Esophagus squamous epithelium (tissue), 5 donors: ENCODE results near the gene PVALEF. TPM values are rescaled to one million over a fixed set of nuclear protein-coding genes. Genes with fewer than 3 reads are reported as not detected.

ENCODE experiments used
- DNase-seq: peaks from one replicate; lab custom pipeline; 2025; lab: John Stamatoyannopoulos, UW
- H3K27ac ChIP-seq, 4 donors: fragments of 200-600 bp; sonication (generic); one replicate each; pipeline ENCODE4 v1.5.1; 2016 to 2019; ENCODE audit warnings: mild to moderate bottlenecking in 1 of 4
- H3K27me3 ChIP-seq, 4 donors: fragments of 200-600 bp; sonication (generic); 1 replicate in 3 of 4; 2 replicates in 1 of 4; pipeline versions ENCODE4 v1.5.1 to v1.6.0; 2017 to 2021; ENCODE audit warnings: antibody characterized with exemption in 1 of 4
- H3K36me3 ChIP-seq, 3 donors: fragments of 200-600 bp; sonication (generic); one replicate each; pipeline ENCODE4 v1.5.1; 2016 to 2019
- H3K4me1 ChIP-seq, 3 donors: fragments of 200-600 bp; sonication (generic); one replicate each; pipeline ENCODE4 v1.5.1; 2017 to 2019
- H3K4me3 ChIP-seq, 4 donors: fragments of 200-600 bp; sonication (generic); 1 replicate in 3 of 4; 2 replicates in 1 of 4; pipeline ENCODE4 v1.5.1; 2016 to 2019; ENCODE audit warnings: mild to moderate bottlenecking in 2 of 4, moderate library complexity in 1 of 4
- H3K9me3 ChIP-seq, 3 donors: fragments of 200-600 bp; sonication (generic); one replicate each; pipeline ENCODE4 v1.5.1; 2016 to 2019
- CTCF ChIP-seq, 6 experiments: fragments of 450-650 bp in 4 of 6; fragments of 200-600 bp in 2 of 6; sonication (generic) in 2 of 6; IDR thresholded peaks; one replicate each; pipeline ENCODE4 v1.5.1; 2016 to 2019; ENCODE audit warnings: antibody characterized with exemption in 6 of 6, mild to moderate bottlenecking in 4 of 6, moderate library complexity in 4 of 6
- POLR2A ChIP-seq, 4 donors: fragments of 450-650 bp; IDR thresholded peaks; one replicate each; pipeline ENCODE4 v1.6.1; 2017; ENCODE audit warnings: antibody characterized with exemption in 4 of 4, mild to moderate bottlenecking in 4 of 4, moderate library complexity in 3 of 4
- WGBS, 2 donors: methylation state at CpG; one replicate each; pipeline ENCODE4 v1.1.5; 2018; 5-methylcytosine and 5-hydroxymethylcytosine counted together
- intact Hi-C: fragments of 100-400 bp; cut with DNase I; formaldehyde crosslinking; loops from one replicate; pipeline ENCODE4 v1.15.0; 2022
- small RNA-seq, 4 donors: library from RNA; depleted of rRNA; stranded (forward); fragments of <200 nt; gene quantifications; one replicate each; pipeline ENCODE3, GENCODE V24; 2016
- total RNA-seq, 4 donors: library from RNA; depleted of rRNA; stranded (reverse); fragments of >200 nt; gene quantifications; one replicate each; pipeline ENCODE4 v1.1.0, GENCODE V29; 2016
- donor health status: DM: yes; HTN: yes; CAD: no.

Gene PVALEF
- total RNA-seq, 4 donors from 2014 or later, result not detected

GRCh38 chr17:81231766-81232581 lies 66.7 kb downstream of the PVALEF start:
- peaks cover 23 to 87% (median 28%) of the 10 kb centered on the region in 3 donors for H3K36me3 ChIP-seq
- no peak overlapping the region for H3K27ac ChIP-seq
- no peak for DNase-seq
- WGBS, 2 donors, result 80 to 90% methylated on average over 3 to 14 of the region's 43 CpGs
- no peaks in the 10 kb centered on the region for H3K9me3 ChIP-seq
- H3K27me3 ChIP-seq, result no peaks in the 10 kb centered on the region
- TF ChIP-seq CTCF (IDR thresholded peaks at IDR 0.05) (no peak), POLR2A (IDR thresholded peaks at IDR 0.05) (no peak)
- peaks cover 1 to 22% (median 3%) of the 10 kb centered on the region in 3 donors for H3K4me1 ChIP-seq
- H3K4me3 ChIP-seq, result no peak overlapping the region
- intact Hi-C loops, result no loop called here

Small RNAs within 50 kb of the gene (small RNA-seq; reads per million reads assigned to genes)
- gene MIR1250 (0 reads per million in 4 donors), gene MIR3065 (13.9 to 30.5 (median 19.0) reads per million in 4 donors), gene MIR657 (0 to 0.18 (median 0) reads per million in 4 donors)

Other genes with a start within 250 kb of the PVALEF start
- 10 to 100 TPM; 16.7 to 23.8 (median 22.1) TPM for gene CHMP6, start 173.7 kb upstream of the PVALEF start, total RNA-seq
- gene BAIAP2, start 130.4 kb upstream of the PVALEF start, total RNA-seq, result 100 to 1,000 TPM in 3 of 4 donors, 10 to 100 TPM in 1; 87.8 to 175 (median 105) TPM
- gene AATK, start 714 bp downstream of the PVALEF start, total RNA-seq, result 1 to 10 TPM in 1 of 4 donors, under 1 TPM in 2, not detected in 1; 0.57 to 1.5 (median 0.70) TPM
- 1 to 10 TPM; 5.5 to 8.1 (median 6.0) TPM for gene CEP131, start 57.5 kb downstream of the PVALEF start, total RNA-seq
- 10 to 100 TPM; 16.7 to 42.9 (median 23.3) TPM for gene TEPSIN, start 73.5 kb downstream of the PVALEF start, total RNA-seq
- 10 to 100 TPM; 22.0 to 67.0 (median 34.3) TPM for gene NDUFAF8, start 73.8 kb downstream of the PVALEF start, total RNA-seq
- gene SLC38A10, start 129.8 kb downstream of the PVALEF start, total RNA-seq, result 10 to 100 TPM; 37.8 to 49.8 (median 45.3) TPM
- 10 to 100 TPM in 1 of 4 donors, 1 to 10 TPM in 3; 3.8 to 10.6 (median 5.4) TPM for gene BAHCC1, start 229.9 kb downstream of the PVALEF start, total RNA-seq